ENCODE data around the gene SATB1. TPM values are rescaled to one million over a fixed set of nuclear protein-coding genes. Genes with fewer than 3 reads are reported as not detected.

The SATB1 gene
- total and polyA plus RNA-seq, 2 of the 4 experiments (the other 2 are of a cell fraction): 7.5 to 10.7 TPM

- intact Hi-C loops (cut with micrococcal nuclease) (no loop called here), dilution Hi-C loops (cut with HindIII; ENCODE audit: low sequenced_read_pairs, unreplicated experiment) (no loop called here), in situ Hi-C loops (cut with MboI; ENCODE audit: low sequenced_read_pairs) (no loop called here)
- no peaks in the 10 kb centered on the region for H3K9me1 ChIP-seq (ENCODE audit: insufficient read depth, low read length)
- H3K4ac ChIP-seq (ENCODE audit: low read depth, low read length): no peak overlapping the region
- H2AK5ac ChIP-seq (ENCODE audit: low read depth, low read length): no peak overlapping the region
- no peak overlapping the region for H2BK120ac ChIP-seq (ENCODE audit: low read depth, low read length)
- no peaks in the 10 kb centered on the region for H3K79me1 ChIP-seq (ENCODE audit: low read depth in 1 of 2, low read length in 2 of 2)
- no peak overlapping the region for H3K14ac ChIP-seq (replicated peaks; ENCODE audit: low read depth, low read length)
- no peak for DNase-seq
- ChIA-PET POLR2A (ENCODE audit: unreplicated experiment) (no interaction called here), CTCF (interaction anchor here (0.8 kb wide), 1 partner anchor 25 kb away, joined by 3 read pairs; no protein-coding TSS in a partner anchor)
- H4K20me1 ChIP-seq (ENCODE audit: insufficient read depth, low read length): no peaks in the 10 kb centered on the region
- WGBS, 2 experiments (ENCODE audit: extremely low coverage in 2 of 2, insufficient read length in 1 of 2): no CpG with 5 or more reads among the region's 2 CpGs
- no peak overlapping the region for H4K5ac ChIP-seq (ENCODE audit: low read depth, low read length)
- no peak overlapping the region for H4K91ac ChIP-seq (ENCODE audit: insufficient read depth, low read depth, low read length)
- TF ChIP-seq ELK1 (IDR thresholded peaks at IDR 0.05; ENCODE audit: borderline replicate concordance, low read depth, low read length) (no peak), POLR2A (IDR thresholded peaks at IDR 0.05; ENCODE audit: low read depth, low read length) (no peak), RCOR1 (IDR thresholded peaks at IDR 0.05; ENCODE audit: insufficient replicate concordance, low read length) (no peak), BHLHE40 (IDR thresholded peaks at IDR 0.05; ENCODE audit: low read depth, low read length) (no peak), CEBPB (IDR thresholded peaks at IDR 0.05; ENCODE audit: low read depth, low read length) (no peak), FOS (IDR thresholded peaks at IDR 0.05; ENCODE audit: low read depth, low read length) (no peak), RAD21 (IDR thresholded peaks at IDR 0.05; ENCODE audit: low read length) (no peak)
- H2AFZ ChIP-seq (replicated peaks; ENCODE audit: low read length, poor library complexity): no peak overlapping the region
- no peak overlapping the region for H2BK5ac ChIP-seq (ENCODE audit: low read depth, low read length, poor library complexity, severe bottlenecking)
- no peak overlapping the region for H3K4me2 ChIP-seq (ENCODE audit: low read depth, low read length)
- no peaks in the 10 kb centered on the region for H3K36me3 ChIP-seq (ENCODE audit: control insufficient read depth, insufficient read depth, low read length)
- no peak overlapping the region for H2AK9ac ChIP-seq (replicated peaks; ENCODE audit: low read depth, low read length, poor library complexity)
- H3K56ac ChIP-seq (ENCODE audit: extremely low read depth, insufficient read depth, low read length): no peak overlapping the region
- no TSS peak for BruUV-seq (replicated peaks)
- H3K9ac ChIP-seq (ENCODE audit: low read depth, low read length): no peak overlapping the region
- no peak overlapping the region for H2BK15ac ChIP-seq (ENCODE audit: low read depth, low read length)
- no peak overlapping the region for H3K18ac ChIP-seq (ENCODE audit: low read depth, low read length)
- no peak overlapping the region for H4K8ac ChIP-seq (ENCODE audit: low read depth in 2 of 2, low read length in 2 of 2)
- no peak overlapping the region for H3K27ac ChIP-seq (ENCODE audit: insufficient read depth, low read length)
- no peak overlapping the region for H3K4me3 ChIP-seq (ENCODE audit: insufficient read depth, low read depth, low read length)
- H3K23ac ChIP-seq (ENCODE audit: low read depth, low read length): no peak overlapping the region
- H3K9me3 ChIP-seq (ENCODE audit: control insufficient read depth, insufficient read depth, low read length): no peaks in the 10 kb centered on the region
- no peak overlapping the region for H2BK20ac ChIP-seq (ENCODE audit: low read depth, low read length)
- no peaks in the 10 kb centered on the region for H3K27me3 ChIP-seq (ENCODE audit: control insufficient read depth, insufficient read depth, low read length)
- ATAC-seq (ENCODE audit: low read depth): no peak
- no peaks in the 10 kb centered on the region for H3K4me1 ChIP-seq (ENCODE audit: control insufficient read depth, insufficient read depth, low read length)
These were observed 61.8 kb downstream of the SATB1 start for GRCh38 chr3:18363338-18363737.

All from IMR-90 (cell line).